HCT116 (cell line): ENCODE data around the gene ABCB7. TPM values are rescaled to one million over a fixed set of nuclear protein-coding genes. Genes with fewer than 3 reads are reported as not detected.

Source experiments
- ATAC-seq: fragments of 200-7000 bp; cut with Tn5 transposase; 2 replicates; pipeline ENCODE4 v1.9.1; 2020; ENCODE audit warnings: mild to moderate bottlenecking, moderate library complexity
- BruUV-seq: library from RNA; stranded (reverse); fragments of 400-500 nt; replicated peaks from 2 replicates; lab custom pipeline; 2021; lab: Mats Ljungman, UMichigan
- CTCF ChIA-PET: fragments of 300-600 bp; sonication (Branson Sonifier 250); formaldehyde crosslinking; loops from one replicate; lab custom pipeline; 2021; ENCODE audit warnings: antibody characterized with exemption; lab: Charles Lee
- POLR2A ChIA-PET: fragments of 300-600, 350-600 bp; sonication (Branson Sonifier 250); formaldehyde crosslinking; loops from one replicate; lab custom pipeline; 2021; ENCODE audit warnings: antibody characterized with exemption; lab: Charles Lee
- RAD21 ChIA-PET, 2 experiments: fragments of 300-600 bp; sonication (Branson Sonifier 250); formaldehyde crosslinking; loops; one replicate each; lab custom pipeline; 2023; ENCODE audit warnings: low total read pairs in 2 of 2; ENCODE audit not compliant: uncharacterized antibody in 2 of 2, unreplicated experiment in 2 of 2, low non-redundant PET in 1 of 2; lab: Charles Lee
- DNase-seq: peaks from one replicate; pipeline ENCODE4 v3.0.0-alpha.2; 2010; ENCODE audit warnings: low read depth, low spot score
- H2AFZ ChIP-seq: fragments of 200-600 bp; shearing (Covaris generic), sonication (generic); 2 replicates; pipeline ENCODE4 v1.6.1; 2017; ENCODE audit warnings: low read depth, mixed run types, mixed read lengths, antibody characterized with exemption, low read length; ENCODE audit not compliant: poor library complexity, severe bottlenecking
- H3K27ac ChIP-seq: 2 replicates; pipeline ENCODE4 v1.5.1; 2012; ENCODE audit warnings: low read depth, low read length
- H3K27me3 ChIP-seq: fragments of 200-600 bp; sonication (generic); 2 replicates; pipeline ENCODE4 v1.6.1; 2016; ENCODE audit warnings: mixed run types, low read length, mixed read lengths; ENCODE audit not compliant: insufficient read depth
- H3K36me3 ChIP-seq, 2 experiments: fragments of 200-500 bp in 1 of 2; fragments of 200-600 bp in 1 of 2; sonication (Bioruptor generic) in 1 of 2; sonication (generic) in 1 of 2; 2 replicates each; pipeline versions ENCODE4 v1.5.1 to v1.6.1; 2014 to 2016; ENCODE audit warnings: low read length in 2 of 2, inconsistent platforms in 1 of 2, mixed read lengths in 1 of 2, mixed run types in 1 of 2; ENCODE audit not compliant: insufficient read depth in 2 of 2, control insufficient read depth in 1 of 2
- H3K4me1 ChIP-seq, 2 experiments: fragments of 200-600 bp in 1 of 2; sonication (generic) in 1 of 2; 2 replicates each; pipeline versions ENCODE4 v1.5.1 to v1.6.1; 2012 to 2017; ENCODE audit warnings: low read length in 2 of 2, inconsistent platforms in 1 of 2, mild to moderate bottlenecking in 1 of 2, mixed read lengths in 1 of 2, mixed run types in 1 of 2, moderate library complexity in 1 of 2; ENCODE audit not compliant: insufficient read depth in 2 of 2, control insufficient read depth in 1 of 2
- H3K4me2 ChIP-seq: fragments of 200-600 bp; sonication (generic); 2 replicates; pipeline ENCODE4 v1.6.1; 2017; ENCODE audit warnings: mixed run types, low read length, mixed read lengths
- H3K4me3 ChIP-seq, 2 experiments: fragments of 200-600 bp in 1 of 2; sonication (generic) in 1 of 2; replicated peaks in 1 of 2; 2 replicates each; pipeline ENCODE4 v1.5.1; 2011 to 2016; ENCODE audit warnings: low read length in 2 of 2, control low read depth in 1 of 2, low read depth in 1 of 2, mild to moderate bottlenecking in 1 of 2, mixed read lengths in 1 of 2, mixed run types in 1 of 2
- H3K79me2 ChIP-seq: fragments of 200-600 bp; sonication (generic); 2 replicates; pipeline ENCODE4 v1.6.1; 2017; ENCODE audit warnings: mild to moderate bottlenecking, mixed run types, low read length, moderate library complexity, mixed read lengths; ENCODE audit not compliant: insufficient read depth
- H3K9ac ChIP-seq: fragments of 200-600 bp; sonication (generic); 2 replicates; pipeline ENCODE4 v1.6.1; 2016; ENCODE audit warnings: low read length, mixed read lengths
- H3K9me2 ChIP-seq: fragments of 200-600 bp; sonication (generic), shearing (Covaris generic); 2 replicates; pipeline ENCODE4 v1.6.1; 2017; ENCODE audit warnings: mixed run types, mild to moderate bottlenecking, moderate library complexity; ENCODE audit not compliant: insufficient read depth
- H3K9me3 ChIP-seq, 2 experiments: fragments of 200-500 bp in 1 of 2; fragments of 200-600 bp in 1 of 2; sonication (Bioruptor generic) in 1 of 2; sonication (generic) in 1 of 2; 2 replicates each; pipeline ENCODE4 v1.6.1; 2014 to 2017; ENCODE audit warnings: low read length in 2 of 2, mixed read lengths in 2 of 2, inconsistent platforms in 1 of 2, low read depth in 1 of 2, mild to moderate bottlenecking in 1 of 2, mixed run types in 1 of 2, moderate library complexity in 1 of 2; ENCODE audit not compliant: control insufficient read depth in 1 of 2, insufficient read depth in 1 of 2
- H4K20me1 ChIP-seq: fragments of 200-600 bp; sonication (generic), shearing (Covaris generic); 2 replicates; pipeline ENCODE4 v1.6.1; 2017; ENCODE audit warnings: mixed run types, mild to moderate bottlenecking, moderate library complexity; ENCODE audit not compliant: insufficient read depth
- ATF3 ChIP-seq: IDR thresholded peaks from 2 replicates; pipeline ENCODE4 v1.6.1; 2012
- CBX3 ChIP-seq: IDR thresholded peaks from 2 replicates; pipeline ENCODE4 v1.6.1; 2012; ENCODE audit warnings: low read depth
- ELF1 ChIP-seq: IDR thresholded peaks from 2 replicates; pipeline ENCODE4 v1.6.1; 2012; ENCODE audit warnings: low read depth, borderline replicate concordance
- POLR2AphosphoS5 ChIP-seq: IDR thresholded peaks from 2 replicates; pipeline ENCODE4 v1.6.1; 2011; ENCODE audit warnings: mild to moderate bottlenecking, low read depth, low read length, moderate library complexity
- SP1 ChIP-seq: IDR thresholded peaks from 2 replicates; pipeline ENCODE4 v1.6.1; 2012; ENCODE audit warnings: low read depth
- SRF ChIP-seq: IDR thresholded peaks from 2 replicates; pipeline ENCODE4 v1.6.1; 2012; ENCODE audit warnings: low read depth
- TCF7L2 ChIP-seq: IDR thresholded peaks from 2 replicates; pipeline ENCODE4 v1.7.0; 2011; ENCODE audit warnings: borderline replicate concordance, inconsistent platforms; ENCODE audit not compliant: insufficient read depth, insufficient read length; ENCODE audit errors: extremely low read depth
- YY1 ChIP-seq: IDR thresholded peaks from 2 replicates; pipeline ENCODE4 v1.6.1; 2011; ENCODE audit warnings: low read length, low read depth, moderate library complexity, mild to moderate bottlenecking; ENCODE audit not compliant: insufficient replicate concordance; ENCODE audit errors: extremely low read depth
- ZFX ChIP-seq: fragments of 450-650 bp; IDR thresholded peaks from 2 replicates; pipeline ENCODE4 v1.6.1; 2017
- ZNF274 ChIP-seq: fragments of 200-500 bp; sonication (Bioruptor generic); IDR thresholded peaks from 2 replicates; pipeline ENCODE4 v1.6.1; 2014; ENCODE audit warnings: mild to moderate bottlenecking, low read depth, low read length, inconsistent platforms
- intact Hi-C: fragments of 100-400 bp; cut with micrococcal nuclease; formaldehyde crosslinking; loops from 2 replicates; pipeline ENCODE4 v1.10.0; 2022
- total RNA-seq: library from RNA; stranded (reverse); gene quantifications from one replicate; pipeline ENCODE4 v1.2.1, GENCODE V29; 2021; ENCODE audit not compliant: unreplicated experiment
- TF ChIP-seq, protein P1 (sequence below): IDR thresholded peaks from 2 replicates; pipeline ENCODE4 v1.6.1; 2012
- TF ChIP-seq, protein P2 (sequence below), 3 experiments: fragments of 200-600 bp in 1 of 3; sonication (generic) in 1 of 3; IDR thresholded peaks in 2 of 3; conservative IDR thresholded peaks in 1 of 3; 2 replicates each; pipeline ENCODE4 v1.5.1; 2012 to 2017; ENCODE audit warnings: low read depth in 2 of 3, low read length in 2 of 3, antibody characterized with exemption in 1 of 3, borderline replicate concordance in 1 of 3, control low read depth in 1 of 3, mild to moderate bottlenecking in 1 of 3, mixed read lengths in 1 of 3, mixed run types in 1 of 3, moderate library complexity in 1 of 3; ENCODE audit not compliant: insufficient read depth in 1 of 3
- TF ChIP-seq, protein P3 (sequence below): IDR thresholded peaks from 2 replicates; pipeline ENCODE4 v1.6.1; 2012; ENCODE audit warnings: low read depth

ABCB7 gene
- total RNA-seq, 1 experiment from 2014 or later: 24.6 TPM

GRCh38 chrX:75156531-75156945, 455 bp upstream of the ABCB7 start (continued):
- TF ChIP-seq ATF3: no peak
- TF ChIP-seq, protein P1, sequence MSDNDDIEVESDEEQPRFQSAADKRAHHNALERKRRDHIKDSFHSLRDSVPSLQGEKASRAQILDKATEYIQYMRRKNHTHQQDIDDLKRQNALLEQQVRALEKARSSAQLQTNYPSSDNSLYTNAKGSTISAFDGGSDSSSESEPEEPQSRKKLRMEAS: no peak
- no peak for TF ChIP-seq YY1
- TF ChIP-seq ZFX: no peak

DNA sequence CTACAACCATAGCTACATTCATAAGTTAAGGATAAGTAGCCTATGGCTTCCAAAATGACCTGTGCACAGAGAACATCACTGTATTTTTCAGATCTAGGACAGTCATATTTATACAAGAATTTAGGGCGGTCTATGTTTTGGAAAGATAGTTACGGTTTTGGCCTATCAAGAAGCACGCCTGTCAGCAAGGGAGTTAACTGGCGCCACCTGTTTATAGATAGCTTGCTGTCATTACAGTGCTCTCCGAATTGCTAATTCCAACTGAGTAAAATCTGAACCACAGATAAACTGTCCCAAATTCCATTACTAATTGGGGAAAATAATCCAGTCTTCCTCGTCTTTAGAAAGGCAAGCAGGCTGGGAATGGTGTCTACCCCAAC, 646 bp downstream of the ABCB7 start:
- POLR2A ChIA-PET: no interaction called here
- CTCF ChIA-PET: no interaction called here
- H3K4me3 ChIP-seq: peak overlapping the region; percentile 67 to 79
- no peaks in the 10 kb centered on the region for H3K9me2 ChIP-seq
- peaks cover 0 to 10% of the 10 kb centered on the region in 2 experiments; a peak in 2 of 4 replicates for H3K4me1 ChIP-seq
- no peak for TF ChIP-seq TCF7L2
- no peak for TF ChIP-seq ZFX
- TF ChIP-seq, protein P2, sequence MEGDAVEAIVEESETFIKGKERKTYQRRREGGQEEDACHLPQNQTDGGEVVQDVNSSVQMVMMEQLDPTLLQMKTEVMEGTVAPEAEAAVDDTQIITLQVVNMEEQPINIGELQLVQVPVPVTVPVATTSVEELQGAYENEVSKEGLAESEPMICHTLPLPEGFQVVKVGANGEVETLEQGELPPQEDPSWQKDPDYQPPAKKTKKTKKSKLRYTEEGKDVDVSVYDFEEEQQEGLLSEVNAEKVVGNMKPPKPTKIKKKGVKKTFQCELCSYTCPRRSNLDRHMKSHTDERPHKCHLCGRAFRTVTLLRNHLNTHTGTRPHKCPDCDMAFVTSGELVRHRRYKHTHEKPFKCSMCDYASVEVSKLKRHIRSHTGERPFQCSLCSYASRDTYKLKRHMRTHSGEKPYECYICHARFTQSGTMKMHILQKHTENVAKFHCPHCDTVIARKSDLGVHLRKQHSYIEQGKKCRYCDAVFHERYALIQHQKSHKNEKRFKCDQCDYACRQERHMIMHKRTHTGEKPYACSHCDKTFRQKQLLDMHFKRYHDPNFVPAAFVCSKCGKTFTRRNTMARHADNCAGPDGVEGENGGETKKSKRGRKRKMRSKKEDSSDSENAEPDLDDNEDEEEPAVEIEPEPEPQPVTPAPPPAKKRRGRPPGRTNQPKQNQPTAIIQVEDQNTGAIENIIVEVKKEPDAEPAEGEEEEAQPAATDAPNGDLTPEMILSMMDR (IDR thresholded peaks at IDR 0.05 in 2 of 3, conservative IDR thresholded peaks at IDR 0.05 in 1 of 3; ENCODE audit: borderline replicate concordance in 1 of 3, insufficient read depth in 1 of 3, low read depth in 2 of 3, low read length in 2 of 3): no peak
- no peak for TF ChIP-seq ELF1
- no peak for TF ChIP-seq SRF
- no peak for TF ChIP-seq ZNF274
- no peak for TF ChIP-seq YY1
- no peak for TF ChIP-seq POLR2AphosphoS5
- TF ChIP-seq SP1: no peak
- no peak for TF ChIP-seq CBX3
- TF ChIP-seq, protein P3, sequence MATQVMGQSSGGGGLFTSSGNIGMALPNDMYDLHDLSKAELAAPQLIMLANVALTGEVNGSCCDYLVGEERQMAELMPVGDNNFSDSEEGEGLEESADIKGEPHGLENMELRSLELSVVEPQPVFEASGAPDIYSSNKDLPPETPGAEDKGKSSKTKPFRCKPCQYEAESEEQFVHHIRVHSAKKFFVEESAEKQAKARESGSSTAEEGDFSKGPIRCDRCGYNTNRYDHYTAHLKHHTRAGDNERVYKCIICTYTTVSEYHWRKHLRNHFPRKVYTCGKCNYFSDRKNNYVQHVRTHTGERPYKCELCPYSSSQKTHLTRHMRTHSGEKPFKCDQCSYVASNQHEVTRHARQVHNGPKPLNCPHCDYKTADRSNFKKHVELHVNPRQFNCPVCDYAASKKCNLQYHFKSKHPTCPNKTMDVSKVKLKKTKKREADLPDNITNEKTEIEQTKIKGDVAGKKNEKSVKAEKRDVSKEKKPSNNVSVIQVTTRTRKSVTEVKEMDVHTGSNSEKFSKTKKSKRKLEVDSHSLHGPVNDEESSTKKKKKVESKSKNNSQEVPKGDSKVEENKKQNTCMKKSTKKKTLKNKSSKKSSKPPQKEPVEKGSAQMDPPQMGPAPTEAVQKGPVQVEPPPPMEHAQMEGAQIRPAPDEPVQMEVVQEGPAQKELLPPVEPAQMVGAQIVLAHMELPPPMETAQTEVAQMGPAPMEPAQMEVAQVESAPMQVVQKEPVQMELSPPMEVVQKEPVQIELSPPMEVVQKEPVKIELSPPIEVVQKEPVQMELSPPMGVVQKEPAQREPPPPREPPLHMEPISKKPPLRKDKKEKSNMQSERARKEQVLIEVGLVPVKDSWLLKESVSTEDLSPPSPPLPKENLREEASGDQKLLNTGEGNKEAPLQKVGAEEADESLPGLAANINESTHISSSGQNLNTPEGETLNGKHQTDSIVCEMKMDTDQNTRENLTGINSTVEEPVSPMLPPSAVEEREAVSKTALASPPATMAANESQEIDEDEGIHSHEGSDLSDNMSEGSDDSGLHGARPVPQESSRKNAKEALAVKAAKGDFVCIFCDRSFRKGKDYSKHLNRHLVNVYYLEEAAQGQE: no peak
- TF ChIP-seq, all 23 proteins: peak for 0
- intact Hi-C loops: no loop called here
- H3K9me3 ChIP-seq: no peaks in the 10 kb centered on the region
- H3K27ac ChIP-seq: no peak overlapping the region
- no peaks in the 10 kb centered on the region for H4K20me1 ChIP-seq
- no peaks in the 10 kb centered on the region for H3K36me3 ChIP-seq
- DNase-seq (no peak), ATAC-seq (peak; percentile 51)
- peak overlapping the region; percentile 68 for H2AFZ ChIP-seq
- peak overlapping the region; percentile 74 for H3K4me2 ChIP-seq
- peaks cover 24% of the 10 kb centered on the region for H3K79me2 ChIP-seq
- no peaks in the 10 kb centered on the region for H3K27me3 ChIP-seq
- H3K9ac ChIP-seq: peak overlapping the region; percentile 75
- TSS peak; percentile 69 for BruUV-seq
- RAD21 ChIA-PET: no interaction called here
